ENCODE measurements around the gene UBXN1.

The UBXN1 gene

GRCh38 chr11:62678770-62679696, at the start of gene UBXN1:
TSS of gene UBXN1 (minus strand) at chr11:62679073. CDS start at chr11:62678923, 150 bp downstream.
- DNase-seq, result peak; percentile 82

GRCh38 chr11:62728171-62728988, 49.5 kb upstream of the UBXN1 start, which contains the start of gene TTC9C:
TSS of gene TTC9C (plus strand) at chr11:62728486. CDS start at chr11:62728849, 363 bp downstream.
- peak; percentile 80 for DNase-seq

- peak; percentile 73 for DNase-seq
Observed at GRCh38 chr11:62727872-62728170, 48.9 kb upstream of the UBXN1 start.

- DNase-seq, result peak; percentile 97
Observed at GRCh38 chr11:62727165-62727871, 48.4 kb upstream of the UBXN1 start, which contains the start of gene HNRNPUL2. TSS of gene HNRNPUL2 (minus strand) at chr11:62727457. CDS start at chr11:62727156, 301 bp downstream.

- DNase-seq, result no peak
Observed at GRCh38 chr11:62726915-62727164, 48.0 kb upstream of the UBXN1 start.

- no peak for DNase-seq
Observed at GRCh38 chr11:62726156-62726914, 47.5 kb upstream of the UBXN1 start.

- no peak for DNase-seq
Observed at GRCh38 chr11:62725646-62726045, 46.8 kb upstream of the UBXN1 start.

GRCh38 chr11:62724171-62724570, 45.3 kb upstream of the UBXN1 start:
- DNase-seq, result no peak

- DNase-seq, result no peak
Observed at GRCh38 chr11:62721994-62722393, 43.1 kb upstream of the UBXN1 start.

- DNase-seq, result no peak
Observed at GRCh38 chr11:62719302-62719978, 40.6 kb upstream of the UBXN1 start.

- DNase-seq, result no peak
Observed at GRCh38 chr11:62716816-62717215, 37.9 kb upstream of the UBXN1 start.

GRCh38 chr11:62716206-62716605, 37.3 kb upstream of the UBXN1 start:
- DNase-seq, result no peak

GRCh38 chr11:62715150-62716130, 36.6 kb upstream of the UBXN1 start:
- DNase-seq, result no peak

GRCh38 chr11:62713343-62713742, 34.5 kb upstream of the UBXN1 start:
- no peak for DNase-seq

- no peak for DNase-seq
Observed at GRCh38 chr11:62712861-62713260, 34.0 kb upstream of the UBXN1 start.

- DNase-seq, result no peak
Observed at GRCh38 chr11:62712276-62712812, 33.5 kb upstream of the UBXN1 start.

- peak; percentile 23 for DNase-seq
Observed at GRCh38 chr11:62710001-62710345, 31.1 kb upstream of the UBXN1 start.

GRCh38 chr11:62709247-62710000, 30.6 kb upstream of the UBXN1 start:
- DNase-seq, result peak; percentile 95

- DNase-seq, result peak; percentile 55
Observed at GRCh38 chr11:62708793-62709192, 29.9 kb upstream of the UBXN1 start.

- DNase-seq, result no peak
Observed at GRCh38 chr11:62708392-62708791, 29.5 kb upstream of the UBXN1 start.
